Activated T-cell treated with anti-CD3 and anti-CD28 coated beads, Interleukin-2, amount 50 U/mL, for 24 hours (primary cell): ENCODE results near the gene PRICKLE2.

Experiments
- DNase-seq: peaks from one replicate; pipeline ENCODE4 v3.0.0-alpha.2; 2020
- H3K27ac Mint-ChIP-seq: 2 replicates; pipeline ENCODE4 v1.8.0; 2020; ENCODE audit warnings: mild to moderate bottlenecking, mixed read lengths
- H3K27me3 Mint-ChIP-seq: 2 replicates; pipeline ENCODE4 v1.8.0; 2020; ENCODE audit warnings: mixed read lengths
- H3K36me3 Mint-ChIP-seq: 2 replicates; pipeline ENCODE4 v1.8.0; 2020; ENCODE audit warnings: low read depth, mixed read lengths
- H3K4me1 Mint-ChIP-seq: 2 replicates; pipeline ENCODE4 v1.8.0; 2020; ENCODE audit warnings: low read depth, mixed read lengths
- H3K4me3 Mint-ChIP-seq: 2 replicates; pipeline ENCODE4 v1.8.0; 2020; ENCODE audit warnings: mild to moderate bottlenecking, moderate library complexity, mixed read lengths
- H3K9me3 Mint-ChIP-seq: 2 replicates; pipeline ENCODE4 v1.8.0; 2020; ENCODE audit warnings: mixed read lengths

Gene PRICKLE2, protein sequence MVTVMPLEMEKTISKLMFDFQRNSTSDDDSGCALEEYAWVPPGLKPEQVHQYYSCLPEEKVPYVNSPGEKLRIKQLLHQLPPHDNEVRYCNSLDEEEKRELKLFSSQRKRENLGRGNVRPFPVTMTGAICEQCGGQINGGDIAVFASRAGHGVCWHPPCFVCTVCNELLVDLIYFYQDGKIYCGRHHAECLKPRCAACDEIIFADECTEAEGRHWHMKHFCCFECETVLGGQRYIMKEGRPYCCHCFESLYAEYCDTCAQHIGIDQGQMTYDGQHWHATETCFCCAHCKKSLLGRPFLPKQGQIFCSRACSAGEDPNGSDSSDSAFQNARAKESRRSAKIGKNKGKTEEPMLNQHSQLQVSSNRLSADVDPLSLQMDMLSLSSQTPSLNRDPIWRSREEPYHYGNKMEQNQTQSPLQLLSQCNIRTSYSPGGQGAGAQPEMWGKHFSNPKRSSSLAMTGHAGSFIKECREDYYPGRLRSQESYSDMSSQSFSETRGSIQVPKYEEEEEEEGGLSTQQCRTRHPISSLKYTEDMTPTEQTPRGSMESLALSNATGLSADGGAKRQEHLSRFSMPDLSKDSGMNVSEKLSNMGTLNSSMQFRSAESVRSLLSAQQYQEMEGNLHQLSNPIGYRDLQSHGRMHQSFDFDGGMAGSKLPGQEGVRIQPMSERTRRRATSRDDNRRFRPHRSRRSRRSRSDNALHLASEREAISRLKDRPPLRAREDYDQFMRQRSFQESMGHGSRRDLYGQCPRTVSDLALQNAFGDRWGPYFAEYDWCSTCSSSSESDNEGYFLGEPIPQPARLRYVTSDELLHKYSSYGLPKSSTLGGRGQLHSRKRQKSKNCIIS

DNA sequence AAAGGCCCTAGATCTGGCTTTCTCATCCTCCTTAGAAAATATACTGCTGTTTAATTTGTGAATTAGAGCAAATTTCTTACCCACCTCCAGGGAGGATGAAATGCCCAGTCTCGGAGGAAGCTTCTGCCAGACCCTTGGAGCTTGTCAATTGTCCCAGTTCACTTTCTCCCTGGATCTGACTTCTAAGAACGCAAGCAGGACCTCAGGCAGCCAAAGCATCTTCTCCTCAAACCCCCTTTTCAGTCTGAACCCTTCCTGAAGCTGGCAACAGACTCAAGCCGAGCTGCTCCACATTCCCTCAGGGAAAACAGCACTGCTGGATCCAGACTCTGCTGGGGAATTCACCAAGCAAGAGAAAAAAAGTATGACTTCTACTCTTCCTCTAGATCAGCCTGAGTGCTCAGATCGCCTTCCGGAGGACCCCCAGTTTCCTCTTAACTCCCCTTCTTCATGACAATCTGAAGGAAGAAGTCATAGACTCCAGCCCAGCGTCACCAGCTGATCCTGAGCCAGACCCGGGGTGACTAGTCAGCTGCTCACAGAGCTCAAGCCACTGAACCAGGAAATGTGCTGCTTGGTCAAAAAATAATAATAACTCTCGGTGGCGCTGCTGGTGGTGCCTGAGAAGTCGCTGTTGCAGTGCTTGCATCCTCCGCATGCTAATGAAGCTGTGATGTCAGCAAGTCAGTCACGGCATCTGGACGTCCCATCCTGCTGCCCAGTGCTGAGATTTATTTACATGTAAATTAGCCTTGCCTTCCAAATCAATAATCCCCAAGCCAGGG, at the start of gene PRICKLE2:
PRICKLE2 (minus strand) TSS at position 641 of the 785 bp plus-strand sequence. CDS start 26,539 bp downstream, outside the sequence.
- H3K27me3 Mint-ChIP-seq, result peaks cover 15% of the 10 kb centered on the region
- no peaks in the 10 kb centered on the region for H3K36me3 Mint-ChIP-seq
- H3K4me1 Mint-ChIP-seq, result no peaks in the 10 kb centered on the region
- H3K9me3 Mint-ChIP-seq, result no peaks in the 10 kb centered on the region
- H3K4me3 Mint-ChIP-seq, result no peak within 1 kb of the TSS
- DNase-seq, result no peak
- no peak within 1 kb of the TSS for H3K27ac Mint-ChIP-seq

DNA sequence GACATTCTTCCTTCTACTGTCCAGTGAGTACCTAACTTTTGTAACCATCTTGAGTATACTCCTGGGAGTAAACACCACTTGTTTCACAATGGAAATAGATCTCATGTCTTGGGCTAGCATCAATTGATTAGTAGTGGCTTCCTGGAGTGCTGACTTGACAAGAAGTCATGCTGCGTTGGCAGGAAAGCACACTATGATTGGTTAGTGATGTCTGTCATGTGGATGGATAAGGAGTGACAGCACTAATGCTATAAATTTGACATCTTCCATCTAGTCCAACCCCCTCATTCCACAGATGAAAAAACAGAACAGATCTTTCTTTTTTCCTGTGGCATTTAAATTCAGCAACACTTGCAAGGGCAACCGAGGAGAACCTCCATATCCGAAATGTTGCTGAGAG, 47.6 kb upstream of the PRICKLE2 start:
- H3K4me3 Mint-ChIP-seq, result no peak overlapping the region
- H3K27ac Mint-ChIP-seq, result no peak overlapping the region
- no peaks in the 10 kb centered on the region for H3K9me3 Mint-ChIP-seq
- H3K4me1 Mint-ChIP-seq, result no peaks in the 10 kb centered on the region
- no peaks in the 10 kb centered on the region for H3K36me3 Mint-ChIP-seq
- DNase-seq, result no peak
- peaks cover 16% of the 10 kb centered on the region for H3K27me3 Mint-ChIP-seq

DNA sequence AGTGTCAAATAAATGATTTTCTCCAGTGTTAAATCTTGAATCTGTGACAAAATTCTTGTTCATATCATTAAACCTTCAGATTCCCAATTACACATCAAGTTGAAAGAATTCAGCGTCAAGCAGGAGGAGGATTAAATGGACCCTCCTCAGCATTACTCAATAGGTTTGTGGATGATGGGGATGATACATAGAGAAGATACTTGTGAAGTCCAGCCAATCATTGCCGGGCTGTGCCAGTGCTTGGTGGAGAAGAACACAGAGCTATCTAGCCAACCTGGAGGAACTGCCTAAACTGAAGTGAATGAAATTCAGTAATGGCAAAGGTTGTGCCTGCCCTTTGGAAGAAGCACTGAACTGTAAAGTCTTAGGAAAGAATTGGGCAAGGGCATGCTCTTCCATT, 47.0 kb upstream of the PRICKLE2 start:
- no peak for DNase-seq
- H3K36me3 Mint-ChIP-seq, result no peaks in the 10 kb centered on the region
- peaks cover 22% of the 10 kb centered on the region for H3K27me3 Mint-ChIP-seq
- no peaks in the 10 kb centered on the region for H3K9me3 Mint-ChIP-seq
- H3K4me1 Mint-ChIP-seq, result no peaks in the 10 kb centered on the region
- no peak overlapping the region for H3K27ac Mint-ChIP-seq
- no peak overlapping the region for H3K4me3 Mint-ChIP-seq

DNA sequence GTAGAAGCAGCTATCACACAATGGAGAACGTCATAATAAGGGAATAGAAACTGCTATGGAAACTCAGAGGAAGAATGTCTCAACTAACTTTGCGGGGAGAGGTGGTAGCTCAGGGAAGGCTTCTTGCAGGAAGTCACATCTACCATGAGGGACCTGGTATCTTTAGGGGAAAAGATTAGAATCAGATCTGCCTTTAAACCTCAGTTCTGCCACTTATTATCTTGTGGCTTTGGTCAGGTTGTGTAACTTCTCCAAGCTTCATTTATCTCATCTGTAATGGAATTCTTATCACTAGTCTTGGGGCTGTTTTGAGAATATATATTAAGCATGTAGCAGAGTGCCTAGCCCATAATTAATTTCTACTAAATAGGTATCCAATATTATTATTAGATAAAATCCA, 46.4 kb upstream of the PRICKLE2 start:
- no peak for DNase-seq
- H3K4me3 Mint-ChIP-seq, result no peak overlapping the region
- peaks cover 27% of the 10 kb centered on the region for H3K27me3 Mint-ChIP-seq
- H3K4me1 Mint-ChIP-seq, result no peaks in the 10 kb centered on the region
- no peak overlapping the region for H3K27ac Mint-ChIP-seq
- H3K9me3 Mint-ChIP-seq, result no peaks in the 10 kb centered on the region
- H3K36me3 Mint-ChIP-seq, result no peaks in the 10 kb centered on the region

DNA sequence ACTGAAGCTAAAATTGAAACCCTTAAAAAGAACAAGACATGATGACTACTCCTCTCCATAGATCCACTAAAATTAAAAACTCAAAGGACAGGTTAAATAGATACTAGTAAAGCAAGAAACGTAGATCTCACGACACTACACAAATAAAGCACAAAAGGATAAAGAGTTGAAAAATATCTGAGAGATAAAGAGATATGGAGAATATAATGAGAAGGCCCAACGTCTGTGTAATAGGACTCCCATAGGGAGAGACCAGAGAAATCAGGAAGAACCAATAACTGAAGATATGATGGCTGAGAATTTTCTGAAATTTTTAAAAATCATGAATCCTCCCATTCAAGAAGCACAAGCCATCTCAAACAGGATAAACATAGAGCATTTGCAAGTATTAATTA, 45.6 kb upstream of the PRICKLE2 start:
- no peaks in the 10 kb centered on the region for H3K36me3 Mint-ChIP-seq
- DNase-seq, result no peak
- no peak overlapping the region for H3K27ac Mint-ChIP-seq

DNA sequence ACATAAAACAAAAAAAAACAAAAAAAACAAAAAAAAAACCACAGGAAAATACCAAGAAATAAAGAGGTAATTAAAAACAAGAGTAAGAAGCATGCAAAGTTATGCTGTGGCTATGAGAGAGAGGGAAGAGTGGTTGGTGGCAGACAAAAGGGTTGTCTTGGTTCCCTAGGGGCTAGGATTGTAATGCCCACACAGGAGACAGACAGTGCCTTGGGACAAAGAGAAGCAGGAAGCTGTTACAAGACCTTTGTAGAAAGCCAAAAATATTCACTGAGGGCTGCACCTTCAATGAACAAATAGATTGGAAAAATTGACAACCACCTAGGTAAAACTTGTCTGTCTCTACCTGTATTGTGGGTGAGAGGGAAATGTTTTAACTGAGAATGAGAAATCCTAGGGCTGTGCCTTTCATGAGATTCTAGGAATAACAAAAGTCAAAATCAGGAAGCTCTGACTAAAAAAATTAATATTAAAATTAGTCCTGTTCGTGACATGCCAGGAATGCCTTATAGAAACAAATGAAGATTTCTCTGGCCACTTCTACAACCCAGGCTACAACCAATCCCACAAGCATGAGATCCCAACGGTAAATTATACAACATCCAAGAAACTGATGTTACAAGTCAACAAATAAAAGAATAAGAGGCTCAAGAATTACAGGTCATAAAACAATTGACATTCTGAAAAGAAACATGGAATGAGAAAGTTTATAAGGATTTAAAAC, 45.0 kb upstream of the PRICKLE2 start:
- no peaks in the 10 kb centered on the region for H3K4me1 Mint-ChIP-seq
- DNase-seq, result no peak
- no peak overlapping the region for H3K27ac Mint-ChIP-seq
- H3K9me3 Mint-ChIP-seq, result no peaks in the 10 kb centered on the region
- H3K36me3 Mint-ChIP-seq, result no peaks in the 10 kb centered on the region
- H3K27me3 Mint-ChIP-seq, result peaks cover 40% of the 10 kb centered on the region
- H3K4me3 Mint-ChIP-seq, result no peak overlapping the region

More for the DNA sequence above, 45.6 kb upstream of the PRICKLE2 start:
- Mint-ChIP-seq H3K4me3 (no peak overlapping the region), H3K4me1 (no peaks in the 10 kb centered on the region), H3K27me3 (peaks cover 34% of the 10 kb centered on the region), H3K9me3 (no peaks in the 10 kb centered on the region)

DNA sequence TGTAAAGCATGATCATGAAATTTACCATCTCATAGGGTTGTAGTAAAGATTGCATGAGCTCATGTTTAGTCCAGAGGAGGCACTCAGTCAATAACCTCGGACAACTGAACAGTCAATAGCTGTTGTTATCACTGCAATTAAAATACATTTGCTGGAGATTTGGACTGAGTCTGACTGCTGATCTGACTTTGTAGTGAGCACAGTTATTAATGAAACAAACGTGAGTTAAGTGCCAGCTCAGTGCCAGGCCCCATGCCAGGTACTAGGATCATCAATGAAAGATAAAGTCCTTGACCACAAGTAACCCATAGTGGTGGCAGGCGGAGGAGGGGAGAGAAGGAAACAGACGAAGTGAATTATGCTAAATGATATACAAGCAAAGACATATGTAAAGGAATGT, 43.7 kb upstream of the PRICKLE2 start:
- H3K36me3 Mint-ChIP-seq, result no peaks in the 10 kb centered on the region
- H3K4me3 Mint-ChIP-seq, result no peak overlapping the region
- no peaks in the 10 kb centered on the region for H3K9me3 Mint-ChIP-seq
- H3K4me1 Mint-ChIP-seq, result no peaks in the 10 kb centered on the region
- H3K27ac Mint-ChIP-seq, result no peak overlapping the region
- peaks cover 40% of the 10 kb centered on the region for H3K27me3 Mint-ChIP-seq
- no peak for DNase-seq

DNA sequence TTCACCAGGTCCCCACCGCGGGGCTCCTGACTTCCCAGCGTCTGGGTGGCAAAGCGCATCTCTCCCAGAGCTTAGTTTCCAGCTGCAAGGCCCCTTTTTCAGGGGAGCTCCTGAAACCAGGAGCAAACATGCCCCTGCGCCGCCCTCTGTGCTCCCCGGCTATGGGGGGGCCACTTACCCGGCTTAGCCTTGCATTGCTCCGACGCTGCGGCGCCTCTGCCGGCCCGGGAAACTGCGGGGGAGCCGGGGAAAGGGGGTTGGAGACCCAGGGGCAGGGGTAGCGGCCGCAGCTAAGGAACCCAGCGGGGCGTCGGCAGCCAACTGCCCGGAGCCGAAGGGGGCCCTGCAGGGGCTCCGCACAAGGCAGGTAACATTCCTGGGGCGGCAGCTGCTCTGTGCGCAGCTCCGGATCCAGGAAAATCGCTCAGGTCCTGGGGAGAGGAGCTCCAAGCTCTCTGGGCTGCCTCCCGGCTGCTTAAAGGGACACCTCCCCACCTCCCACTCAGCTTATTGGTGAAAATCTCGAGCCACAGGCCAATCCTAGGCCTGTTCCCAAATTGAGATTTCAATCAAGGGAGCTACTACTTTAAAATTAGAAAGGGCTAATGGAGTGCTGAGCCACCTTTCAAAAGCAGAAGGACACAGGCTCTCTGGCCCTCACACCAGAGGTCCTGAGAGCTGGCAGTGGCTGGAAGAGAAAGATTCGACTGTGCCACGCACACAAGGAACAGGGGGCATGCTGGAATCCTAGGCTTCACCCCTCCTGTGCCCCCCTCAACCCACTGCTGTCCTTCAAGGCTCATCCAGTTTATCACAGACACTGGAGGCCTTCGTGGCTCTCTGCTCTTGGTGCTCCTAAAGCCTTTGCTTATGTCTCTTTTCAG, 42.7 kb upstream of the PRICKLE2 start:
- Mint-ChIP-seq H3K27ac (no peak overlapping the region), H3K9me3 (no peaks in the 10 kb centered on the region), H3K27me3 (peaks cover 42% of the 10 kb centered on the region), H3K4me1 (no peaks in the 10 kb centered on the region), H3K36me3 (no peaks in the 10 kb centered on the region), H3K4me3 (no peak overlapping the region)
- no peak for DNase-seq

DNA sequence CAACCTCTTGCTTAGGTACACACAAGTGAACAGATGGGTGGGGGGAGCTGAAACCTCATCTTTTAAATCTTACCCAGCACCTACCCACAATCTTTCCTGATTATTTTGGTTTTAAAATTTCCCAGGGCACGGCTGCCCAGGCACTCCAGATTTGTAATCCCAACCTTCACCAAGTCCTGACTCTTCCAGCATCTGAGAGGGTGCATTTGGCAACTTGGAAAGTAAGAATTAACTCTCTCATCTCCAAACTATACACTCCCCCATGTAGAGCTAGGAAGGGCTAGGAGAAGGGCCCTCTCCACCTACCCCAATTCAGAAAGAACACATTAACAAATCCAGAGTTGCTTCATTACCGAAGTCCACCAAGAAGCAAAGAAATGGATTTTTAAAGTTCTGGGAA, 41.7 kb upstream of the PRICKLE2 start:
- no peak for DNase-seq
- Mint-ChIP-seq H3K36me3 (no peaks in the 10 kb centered on the region), H3K4me1 (no peaks in the 10 kb centered on the region), H3K9me3 (no peaks in the 10 kb centered on the region), H3K27me3 (peaks cover 47% of the 10 kb centered on the region), H3K27ac (no peak overlapping the region), H3K4me3 (no peak overlapping the region)

DNA sequence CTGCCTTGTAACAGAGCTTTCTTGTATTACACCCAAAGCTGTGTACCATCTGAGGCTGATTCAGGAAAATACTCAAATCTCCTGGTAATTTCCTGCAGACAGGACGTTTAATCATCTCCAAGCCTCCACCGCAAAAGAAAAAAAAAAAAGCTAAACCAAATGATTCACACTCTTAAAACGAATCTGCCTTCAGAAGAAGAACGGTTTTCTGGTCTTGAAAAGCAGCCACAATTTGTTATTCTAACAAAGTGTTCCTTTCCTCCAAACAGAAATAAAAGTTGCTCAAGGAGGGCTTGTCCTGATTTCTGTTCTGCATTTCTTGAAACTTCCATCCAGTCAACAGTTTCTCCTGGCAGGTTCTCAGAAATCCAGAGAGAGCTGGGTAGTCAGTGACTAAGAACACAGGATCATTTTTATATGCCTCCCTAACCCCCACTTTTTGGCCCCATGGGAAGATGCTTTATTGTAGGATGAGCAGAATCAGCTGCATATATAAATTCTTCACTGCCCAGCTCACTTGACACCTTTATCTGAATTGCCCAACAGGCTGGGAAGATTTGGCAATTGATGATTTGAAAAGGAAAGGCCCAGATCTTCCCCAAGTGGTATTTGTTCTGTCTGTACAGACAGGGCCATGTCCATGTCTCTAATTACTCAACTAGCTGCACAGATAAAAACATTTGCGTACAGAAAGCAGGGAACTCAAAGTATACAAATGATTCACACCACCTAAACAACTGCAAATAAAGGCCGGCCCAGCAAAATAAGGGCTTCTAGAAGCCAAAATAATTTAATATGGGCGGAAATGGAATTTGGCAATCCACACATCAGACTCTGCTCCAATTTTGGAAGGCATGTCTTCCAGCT, 41.0 kb upstream of the PRICKLE2 start:
- Mint-ChIP-seq H3K36me3 (no peaks in the 10 kb centered on the region), H3K4me1 (no peaks in the 10 kb centered on the region), H3K9me3 (no peaks in the 10 kb centered on the region), H3K27me3 (peaks cover 47% of the 10 kb centered on the region), H3K4me3 (no peak overlapping the region), H3K27ac (no peak overlapping the region)
- no peak for DNase-seq

DNA sequence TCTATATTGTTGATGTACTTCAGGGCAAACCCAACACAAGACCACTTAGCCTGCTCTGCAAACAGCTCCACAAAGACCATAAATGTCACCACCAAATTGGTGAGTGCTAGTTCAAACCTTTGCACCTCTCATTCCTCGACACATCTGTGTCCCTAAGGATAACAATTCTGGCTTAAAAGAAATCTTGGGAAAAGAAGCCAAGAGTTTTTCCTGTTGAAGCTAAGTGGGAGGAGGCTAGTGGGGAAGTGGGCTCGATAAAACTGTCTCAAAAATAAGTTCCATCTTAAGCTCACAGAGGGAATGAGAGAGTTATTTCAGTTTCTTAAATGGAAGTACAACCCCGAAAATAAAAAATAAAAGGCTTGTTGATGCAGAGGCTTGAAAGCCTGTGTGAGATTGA, 40.4 kb upstream of the PRICKLE2 start:
- Mint-ChIP-seq H3K27me3 (peaks cover 47% of the 10 kb centered on the region), H3K4me3 (no peak overlapping the region), H3K27ac (no peak overlapping the region), H3K9me3 (no peaks in the 10 kb centered on the region), H3K4me1 (no peaks in the 10 kb centered on the region), H3K36me3 (no peaks in the 10 kb centered on the region)
- no peak for DNase-seq

DNA sequence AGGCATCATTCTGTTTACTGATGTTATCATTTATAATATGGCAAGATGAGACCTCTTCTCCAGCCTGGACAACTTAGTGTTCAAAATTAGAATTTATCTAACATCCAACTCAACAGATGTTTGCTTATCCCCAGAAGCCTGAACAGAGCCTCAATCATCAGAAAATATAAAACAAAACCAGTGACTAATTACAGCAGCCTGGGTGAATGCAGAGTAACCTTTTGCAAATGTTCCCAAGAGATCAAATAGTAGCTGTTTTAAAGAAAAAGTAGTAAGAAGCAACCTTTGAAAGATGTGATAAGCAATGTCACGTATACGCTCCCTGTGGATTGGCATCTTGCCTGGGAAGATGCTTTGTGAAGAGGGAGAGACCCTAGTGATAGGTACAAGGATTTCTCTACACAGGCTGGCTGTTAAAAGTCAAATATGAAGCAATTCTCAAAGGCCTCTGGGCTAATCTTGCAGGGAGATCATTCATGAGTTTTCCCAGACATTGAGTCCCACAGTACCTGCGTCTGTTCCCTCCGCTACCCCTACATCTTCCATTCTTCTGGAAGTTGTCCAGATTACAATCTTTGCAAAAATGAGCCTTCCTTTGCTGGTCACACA, 39.3 kb upstream of the PRICKLE2 start:
- Mint-ChIP-seq H3K9me3 (no peaks in the 10 kb centered on the region), H3K27me3 (peaks cover 47% of the 10 kb centered on the region)

More for the DNA sequence above, 39.3 kb upstream of the PRICKLE2 start:
- no peak overlapping the region for H3K27ac Mint-ChIP-seq
- no peaks in the 10 kb centered on the region for H3K36me3 Mint-ChIP-seq
- no peaks in the 10 kb centered on the region for H3K4me1 Mint-ChIP-seq
- H3K4me3 Mint-ChIP-seq, result no peak overlapping the region
- DNase-seq, result no peak
